WTC11 (cell line): Measurements from ENCODE around the gene PDZRN4.

ENCODE experiments used
- ATF2 ChIP-seq: sonication (generic); formaldehyde crosslinking; IDR thresholded peaks from 2 replicates; pipeline ENCODE4 v1.8.1; 2022; ENCODE audit warnings: low read depth, missing genetic modification reagents, borderline replicate concordance
- CREB1 ChIP-seq: sonication (generic); formaldehyde crosslinking; IDR thresholded peaks from 2 replicates; pipeline ENCODE4 v1.8.0; 2023; ENCODE audit warnings: mild to moderate bottlenecking, missing genetic modification reagents
- CTCF ChIP-seq: fragments of 200-600 bp; IDR thresholded peaks from 2 replicates; pipeline ENCODE4 v1.8.0; 2022; ENCODE audit warnings: antibody characterized with exemption
- RELA ChIP-seq: sonication (generic); formaldehyde crosslinking; IDR thresholded peaks from 2 replicates; pipeline ENCODE4 v1.8.1; 2022; ENCODE audit warnings: missing genetic modification reagents, mild to moderate bottlenecking, borderline replicate concordance

GRCh38 chr12:41531147-41531829 is 343.2 kb downstream of the PDZRN4 start:
- TF ChIP-seq CTCF (no peak), CREB1 (CRISPR knock-in tag) (no peak), ATF2 (no peak), RELA (CRISPR knock-in tag) (no peak)
